ENCODE results near the gene SPRED3.
A peak's percentile ranks its signal among the peaks of the same experiment; 100 is the strongest.
"Not testable (repeated sequence)": the region's sequence is repeated elsewhere in the genome, so short reads cannot be mapped to it uniquely, and the experiment has no call there.

SPRED3 gene

DNA sequence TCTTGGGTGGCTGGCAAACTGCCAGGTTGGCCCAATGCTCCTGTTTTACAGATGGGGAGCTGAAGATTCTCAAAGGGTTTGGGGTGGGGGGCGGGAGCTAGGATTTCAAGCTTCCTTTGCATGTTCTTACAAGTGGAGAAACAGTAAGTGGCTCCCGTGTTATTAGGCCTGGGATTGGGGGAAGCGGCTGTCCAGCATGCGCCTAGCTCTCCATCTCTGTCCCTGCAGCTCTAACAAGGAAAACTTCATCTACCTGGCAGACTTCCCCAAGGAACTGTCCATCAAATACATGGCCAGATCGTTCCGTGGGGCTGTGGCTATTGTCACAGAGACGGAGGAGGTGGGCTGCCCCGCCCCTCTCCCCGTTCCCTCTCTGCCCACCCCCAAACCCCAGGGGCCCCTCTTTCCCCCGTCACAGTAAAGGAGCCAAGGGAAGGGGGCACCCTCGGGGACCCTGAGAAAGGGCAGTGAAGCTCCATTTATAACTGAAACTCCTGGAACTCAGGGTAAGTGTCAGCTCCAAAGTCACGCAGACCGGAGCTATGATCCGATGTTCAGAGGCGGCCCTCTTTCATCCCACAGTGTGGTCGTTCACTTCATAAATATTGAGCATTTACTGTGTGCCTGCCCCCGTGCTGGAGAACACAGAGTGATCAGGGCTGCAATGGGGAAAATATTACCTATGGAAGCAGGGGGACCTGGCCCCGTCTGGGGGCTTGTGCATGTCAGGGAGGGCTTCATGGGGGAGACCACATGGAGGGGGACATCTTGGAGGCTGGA, 29.1 kb upstream of the SPRED3 start:
- no peaks in the 10 kb centered on the region for H3K4me1 ChIP-seq (ENCODE audit: control insufficient read depth, insufficient read depth, low read length, poor library complexity, severe bottlenecking)
- H3K27ac ChIP-seq (ENCODE audit: low read depth, low read length, severe bottlenecking), result no peak overlapping the region
- no peak overlapping the region for H3K4me3 ChIP-seq (ENCODE audit: extremely low read depth, insufficient read depth, low read length, poor library complexity, severe bottlenecking)
- H3K9me3 ChIP-seq (ENCODE audit: control insufficient read depth, low read length), result no peaks in the 10 kb centered on the region
- H3K36me3 ChIP-seq (ENCODE audit: control insufficient read depth, insufficient read depth, low read length), result no peaks in the 10 kb centered on the region
- WGBS, 2 experiments (ENCODE audit: insufficient coverage in 2 of 2), result 67 to 77% methylated on average over 13 to 14 of the region's 18 CpGs

DNA sequence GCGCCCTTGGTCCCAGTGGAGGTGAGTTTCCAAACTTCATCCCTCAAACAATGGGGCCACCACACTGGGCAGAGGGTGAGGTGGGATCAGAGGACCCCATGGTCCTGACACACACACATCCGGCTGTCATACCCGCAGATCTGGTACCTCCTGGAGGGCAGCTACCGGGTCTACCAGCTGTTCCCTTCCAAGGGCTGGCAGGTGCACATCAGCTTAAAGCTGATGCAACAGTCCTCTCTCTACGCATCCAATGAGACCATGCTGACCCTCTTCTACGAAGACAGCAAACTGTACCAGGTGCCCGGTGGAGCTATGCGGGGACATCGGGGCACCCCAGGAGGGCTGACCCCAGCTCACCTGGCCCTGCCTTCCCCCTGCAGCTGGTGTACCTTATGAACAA, 28.1 kb upstream of the SPRED3 start:
- no peak overlapping the region for H3K27ac ChIP-seq (ENCODE audit: low read depth, low read length, severe bottlenecking)
- H3K4me1 ChIP-seq (ENCODE audit: control insufficient read depth, insufficient read depth, low read length, poor library complexity, severe bottlenecking), result no peaks in the 10 kb centered on the region
- H3K9me3 ChIP-seq (ENCODE audit: control insufficient read depth, low read length), result no peaks in the 10 kb centered on the region
- 86 to 92% methylated on average over 9 of the region's 9 CpGs for WGBS, 2 experiments (ENCODE audit: insufficient coverage in 2 of 2)
- no peaks in the 10 kb centered on the region for H3K36me3 ChIP-seq (ENCODE audit: control insufficient read depth, insufficient read depth, low read length)
- H3K4me3 ChIP-seq (ENCODE audit: extremely low read depth, insufficient read depth, low read length, poor library complexity, severe bottlenecking), result no peak overlapping the region

DNA sequence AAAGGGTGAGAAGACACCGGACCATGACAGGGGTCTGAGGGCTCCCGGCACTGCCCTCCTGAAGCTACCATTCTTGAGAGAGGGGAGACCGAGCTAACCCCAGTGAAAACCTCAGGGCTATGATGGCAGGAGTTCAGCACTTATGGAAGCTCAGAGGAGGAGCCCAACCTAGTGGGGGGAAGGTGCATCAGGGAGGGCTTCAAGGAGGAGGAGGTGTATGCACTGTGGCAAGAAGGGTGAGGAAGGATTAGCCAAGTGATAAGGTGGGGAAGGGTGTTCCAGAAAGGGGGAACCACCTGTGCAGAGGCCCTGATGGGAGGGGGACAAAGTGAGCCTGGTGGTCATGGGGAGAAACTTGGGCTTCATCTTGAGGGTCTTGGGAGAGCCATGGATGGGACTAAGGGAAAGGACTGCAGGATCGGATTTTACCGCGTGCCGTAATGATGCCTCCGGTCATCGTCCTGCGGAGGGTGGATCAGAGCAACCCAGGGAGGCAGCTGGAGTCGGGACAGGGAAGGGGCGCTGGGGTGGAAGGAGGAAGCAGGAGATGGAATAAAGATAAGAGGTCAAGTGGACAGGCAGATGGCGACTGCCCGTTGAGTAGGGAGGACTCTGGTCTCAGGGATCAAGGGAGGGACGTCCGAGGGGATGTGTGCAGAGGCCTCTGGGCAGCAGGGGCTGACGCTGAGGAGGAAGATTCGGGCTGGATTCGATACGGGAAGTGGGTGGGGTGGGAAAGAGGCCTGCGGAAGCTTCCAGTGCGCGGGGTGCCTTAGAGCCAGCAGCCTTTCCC, 27.5 kb upstream of the SPRED3 start:
- WGBS, 2 experiments (ENCODE audit: insufficient coverage in 2 of 2), result 31 to 33% methylated on average over 23 of the region's 23 CpGs
- Histone ChIP-seq H3K4me3 (ENCODE audit: extremely low read depth, insufficient read depth, low read length, poor library complexity, severe bottlenecking) (peak overlapping the region; percentile 63), H3K4me1 (ENCODE audit: control insufficient read depth, insufficient read depth, low read length, poor library complexity, severe bottlenecking) (no peaks in the 10 kb centered on the region), H3K27ac (ENCODE audit: low read depth, low read length, severe bottlenecking) (no peak overlapping the region), H3K36me3 (ENCODE audit: control insufficient read depth, insufficient read depth, low read length) (no peaks in the 10 kb centered on the region), H3K9me3 (ENCODE audit: control insufficient read depth, low read length) (no peaks in the 10 kb centered on the region)

DNA sequence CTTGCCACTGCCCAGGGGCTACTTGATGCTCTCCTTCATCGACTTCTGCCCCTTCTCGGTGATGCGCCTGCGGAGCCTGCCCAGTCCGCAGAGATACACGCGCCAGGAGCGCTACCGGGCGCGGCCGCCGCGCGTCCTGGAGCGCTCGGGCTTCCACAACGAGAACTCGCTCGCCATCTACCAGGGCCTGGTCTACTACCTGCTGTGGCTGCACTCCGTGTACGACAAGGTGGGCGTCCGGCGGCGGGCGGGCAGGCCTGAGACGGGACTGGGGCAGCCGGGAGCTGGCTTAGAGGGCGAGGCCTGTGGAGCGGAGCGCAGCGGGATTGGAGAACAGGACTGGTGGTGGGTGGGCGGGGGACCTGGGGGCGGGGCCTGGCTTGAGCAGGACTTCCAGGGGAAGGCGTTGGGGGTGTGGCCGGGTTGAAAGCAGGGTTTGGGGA, 26.8 kb upstream of the SPRED3 start:
- H3K4me1 ChIP-seq (ENCODE audit: control insufficient read depth, insufficient read depth, low read length, poor library complexity, severe bottlenecking), result no peaks in the 10 kb centered on the region
- H3K27ac ChIP-seq (ENCODE audit: low read depth, low read length, severe bottlenecking), result no peak overlapping the region
- no peaks in the 10 kb centered on the region for H3K9me3 ChIP-seq (ENCODE audit: control insufficient read depth, low read length)
- 0% methylated on average over 20 to 33 of the region's 37 CpGs for WGBS, 2 experiments (ENCODE audit: insufficient coverage in 2 of 2)
- H3K4me3 ChIP-seq (ENCODE audit: extremely low read depth, insufficient read depth, low read length, poor library complexity, severe bottlenecking), result peak overlapping the region; percentile 63
- no peaks in the 10 kb centered on the region for H3K36me3 ChIP-seq (ENCODE audit: control insufficient read depth, insufficient read depth, low read length)

DNA sequence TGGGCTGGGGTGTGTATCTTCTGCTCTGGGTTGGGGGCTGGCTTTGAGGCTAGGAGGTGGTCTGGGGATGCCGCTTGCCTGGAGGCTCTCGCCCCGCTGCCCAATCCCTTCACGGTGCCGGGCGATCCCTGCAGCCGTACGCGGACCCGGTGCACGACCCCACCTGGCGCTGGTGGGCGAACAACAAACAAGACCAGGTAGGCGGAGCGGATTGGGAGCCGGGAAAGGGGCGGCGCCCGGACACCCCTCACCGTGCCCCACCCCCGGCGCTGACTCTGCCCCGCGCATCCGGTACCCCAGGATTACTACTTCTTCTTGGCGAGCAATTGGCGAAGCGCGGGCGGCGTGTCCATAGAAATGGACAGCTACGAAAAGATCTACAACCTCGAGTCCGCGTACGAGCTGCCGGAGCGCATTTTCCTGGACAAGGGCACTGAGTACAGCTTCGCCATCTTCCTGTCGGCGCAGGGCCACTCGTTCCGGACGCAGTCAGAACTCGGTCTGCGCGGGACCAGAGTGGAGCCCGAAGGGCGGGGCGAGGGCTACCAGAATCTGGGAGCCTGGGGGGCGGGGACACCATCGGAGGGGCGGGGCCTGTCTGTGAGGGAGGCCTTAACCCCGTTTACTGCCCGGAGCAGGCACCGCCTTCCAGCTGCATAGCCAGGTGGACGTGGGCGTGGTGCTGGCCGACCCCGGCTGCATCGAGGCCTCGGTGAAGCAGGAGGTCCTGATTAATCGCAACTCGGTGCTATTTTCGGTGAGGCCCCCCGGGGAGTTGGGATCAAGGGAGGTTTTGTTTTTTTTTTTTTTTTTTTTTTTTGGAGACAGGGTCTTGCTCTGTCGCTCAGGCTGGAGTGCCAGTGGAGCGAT, 26.2 kb upstream of the SPRED3 start:
- peak overlapping the region; percentile 63 for H3K4me3 ChIP-seq (ENCODE audit: extremely low read depth, insufficient read depth, low read length, poor library complexity, severe bottlenecking)
- WGBS, 2 experiments (ENCODE audit: insufficient coverage in 2 of 2), result 2 to 3% methylated on average over 50 to 52 of the region's 68 CpGs
- H3K9me3 ChIP-seq (ENCODE audit: control insufficient read depth, low read length), result no peaks in the 10 kb centered on the region
- no peaks in the 10 kb centered on the region for H3K36me3 ChIP-seq (ENCODE audit: control insufficient read depth, insufficient read depth, low read length)
- H3K27ac ChIP-seq (ENCODE audit: low read depth, low read length, severe bottlenecking), result no peak overlapping the region
- H3K4me1 ChIP-seq (ENCODE audit: control insufficient read depth, insufficient read depth, low read length, poor library complexity, severe bottlenecking), result no peaks in the 10 kb centered on the region

DNA sequence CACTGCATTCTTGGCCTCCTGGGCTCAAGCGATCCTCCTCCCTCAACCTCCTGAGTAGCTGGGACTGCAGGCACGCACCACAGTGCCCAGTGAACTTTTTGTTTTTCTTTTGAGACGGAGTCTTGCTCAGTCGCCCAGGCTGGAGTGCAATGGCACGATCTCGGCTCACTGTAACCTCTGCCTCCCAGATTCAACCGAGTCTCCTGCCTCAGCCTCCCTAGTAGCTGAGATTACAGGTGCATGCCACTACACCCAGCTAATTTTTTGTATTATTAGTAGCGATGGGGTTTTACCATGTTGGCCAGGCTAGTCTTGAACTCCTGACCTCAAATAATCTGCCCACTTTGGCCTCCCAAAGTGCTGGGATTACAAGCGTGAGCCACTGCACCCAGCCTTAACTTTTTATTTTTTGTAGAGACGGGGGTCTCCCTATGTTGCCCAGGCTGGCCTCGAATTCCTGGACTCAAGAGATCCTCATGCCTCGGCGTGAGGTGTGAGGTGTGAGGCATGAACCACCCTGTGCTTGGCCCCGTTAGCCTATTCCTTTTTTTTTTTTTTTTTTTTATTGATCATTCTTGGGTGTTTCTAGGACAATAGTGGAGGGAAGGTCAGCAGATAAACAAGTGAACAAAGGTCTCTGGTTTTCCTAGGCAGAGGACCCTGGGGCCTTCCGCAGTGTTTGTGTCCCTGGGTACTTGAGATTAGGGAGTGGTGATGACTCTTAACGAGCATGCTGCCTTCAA, 25.4 kb upstream of the SPRED3 start:
- not testable (repeated sequence) for H3K27ac ChIP-seq (ENCODE audit: low read depth, low read length, severe bottlenecking); H3K9me3 ChIP-seq (ENCODE audit: control insufficient read depth, low read length); H3K36me3 ChIP-seq (ENCODE audit: control insufficient read depth, insufficient read depth, low read length); H3K4me1 ChIP-seq (ENCODE audit: control insufficient read depth, insufficient read depth, low read length, poor library complexity, severe bottlenecking)
- 81 to 87% methylated on average over 6 to 9 of the region's 16 CpGs for WGBS, 2 experiments (ENCODE audit: insufficient coverage in 2 of 2)
- peak overlapping the region; percentile 63 for H3K4me3 ChIP-seq (ENCODE audit: extremely low read depth, insufficient read depth, low read length, poor library complexity, severe bottlenecking)

DNA sequence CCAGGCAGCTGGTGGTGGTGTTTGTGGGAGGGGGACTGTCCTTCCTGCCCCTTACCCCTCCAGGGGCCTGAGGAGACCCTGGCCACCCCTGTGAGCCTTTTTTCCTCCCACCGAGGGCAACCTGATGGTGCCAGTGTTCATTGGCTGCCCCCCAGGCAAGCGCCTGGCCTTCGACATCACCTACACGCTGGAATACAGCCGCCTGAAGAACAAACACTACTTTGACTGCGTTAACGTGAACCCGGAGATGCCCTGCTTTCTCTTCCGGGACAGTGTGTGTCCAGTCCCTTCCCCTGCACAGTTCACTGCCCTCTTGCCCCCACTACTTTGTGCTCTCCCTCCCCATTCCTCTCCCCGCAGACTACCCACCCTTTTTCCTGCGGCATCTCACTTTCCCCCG, 21.5 kb upstream of the SPRED3 start:
- H3K9me3 ChIP-seq (ENCODE audit: control insufficient read depth, low read length), result no peaks in the 10 kb centered on the region
- H3K4me3 ChIP-seq (ENCODE audit: extremely low read depth, insufficient read depth, low read length, poor library complexity, severe bottlenecking), result no peak overlapping the region
- no peaks in the 10 kb centered on the region for H3K4me1 ChIP-seq (ENCODE audit: control insufficient read depth, insufficient read depth, low read length, poor library complexity, severe bottlenecking)
- WGBS, 2 experiments (ENCODE audit: insufficient coverage in 2 of 2), result 89 to 90% methylated on average over 10 to 12 of the region's 12 CpGs
- H3K27ac ChIP-seq (ENCODE audit: low read depth, low read length, severe bottlenecking), result no peak overlapping the region
- no peaks in the 10 kb centered on the region for H3K36me3 ChIP-seq (ENCODE audit: control insufficient read depth, insufficient read depth, low read length)

DNA sequence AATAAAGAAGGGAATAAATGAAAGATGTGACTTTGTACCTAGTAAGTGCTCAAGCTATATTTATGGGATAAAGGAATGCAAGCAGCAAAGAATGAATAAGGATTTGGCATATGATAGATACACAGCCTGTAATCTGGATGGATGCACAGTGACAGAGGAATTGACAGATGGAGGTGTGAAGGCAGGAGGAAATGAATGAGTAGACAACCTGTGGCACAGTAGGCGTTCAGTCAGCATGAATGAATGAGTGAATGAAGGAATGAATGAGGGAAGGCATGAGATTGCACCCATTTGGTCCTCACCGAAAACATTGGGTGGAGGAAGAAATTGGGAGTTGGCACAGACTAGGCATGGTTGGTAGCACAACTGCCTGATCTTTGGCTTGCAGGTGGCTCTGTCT, 18.9 kb upstream of the SPRED3 start:
- Histone ChIP-seq H3K9me3 (ENCODE audit: control insufficient read depth, low read length) (no peaks in the 10 kb centered on the region), H3K27ac (ENCODE audit: low read depth, low read length, severe bottlenecking) (no peak overlapping the region), H3K36me3 (ENCODE audit: control insufficient read depth, insufficient read depth, low read length) (no peaks in the 10 kb centered on the region), H3K4me1 (ENCODE audit: control insufficient read depth, insufficient read depth, low read length, poor library complexity, severe bottlenecking) (no peaks in the 10 kb centered on the region), H3K4me3 (ENCODE audit: extremely low read depth, insufficient read depth, low read length, poor library complexity, severe bottlenecking) (no peak overlapping the region)
- 93 to 96% methylated on average over 2 of the region's 2 CpGs for WGBS, 2 experiments (ENCODE audit: insufficient coverage in 2 of 2)

DNA sequence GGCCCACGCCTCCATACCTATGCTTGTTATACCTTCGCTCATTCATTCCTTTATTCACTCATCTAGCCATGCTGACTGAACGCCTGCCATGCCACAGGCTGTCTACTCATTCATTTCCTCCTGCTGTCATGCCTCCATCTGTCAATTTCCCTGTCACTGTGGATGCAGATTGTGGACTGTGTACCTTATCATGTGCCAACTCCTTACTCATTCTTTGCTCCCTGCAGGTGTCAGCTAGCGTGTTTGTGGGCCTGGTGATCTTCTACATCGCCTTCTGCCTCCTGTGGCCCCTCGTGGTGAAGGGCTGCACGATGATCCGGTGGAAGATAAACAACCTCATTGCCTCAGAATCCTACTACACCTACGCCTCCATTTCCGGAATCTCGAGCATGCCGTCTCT, 18.2 kb upstream of the SPRED3 start:
- WGBS, 2 experiments (ENCODE audit: insufficient coverage in 2 of 2), result 79 to 85% methylated on average over 11 to 12 of the region's 12 CpGs
- no peaks in the 10 kb centered on the region for H3K36me3 ChIP-seq (ENCODE audit: control insufficient read depth, insufficient read depth, low read length)
- no peaks in the 10 kb centered on the region for H3K9me3 ChIP-seq (ENCODE audit: control insufficient read depth, low read length)
- no peak overlapping the region for H3K27ac ChIP-seq (ENCODE audit: low read depth, low read length, severe bottlenecking)
- no peaks in the 10 kb centered on the region for H3K4me1 ChIP-seq (ENCODE audit: control insufficient read depth, insufficient read depth, low read length, poor library complexity, severe bottlenecking)
- no peak overlapping the region for H3K4me3 ChIP-seq (ENCODE audit: extremely low read depth, insufficient read depth, low read length, poor library complexity, severe bottlenecking)

DNA sequence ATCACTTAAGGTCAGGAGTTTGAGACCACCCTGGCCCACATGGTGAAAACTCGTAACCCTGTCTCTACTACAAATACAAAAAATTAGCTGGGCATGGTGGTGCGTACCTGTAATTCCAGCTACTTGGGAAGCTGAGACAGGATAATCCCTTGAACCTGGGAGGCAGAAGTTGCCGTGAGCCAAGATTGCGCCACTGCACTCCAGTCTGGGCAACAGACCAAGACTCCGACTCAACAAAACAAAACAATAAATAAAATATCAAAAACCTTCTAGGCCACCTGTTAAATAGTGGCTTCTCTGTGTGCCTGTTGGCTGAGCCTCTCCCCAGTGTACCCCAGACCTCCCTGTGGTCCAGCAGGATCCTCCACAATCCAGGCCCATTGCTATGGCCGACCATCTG, 17.4 kb upstream of the SPRED3 start:
- peaks cover 2% of the 10 kb centered on the region for H3K4me1 ChIP-seq (ENCODE audit: control insufficient read depth, insufficient read depth, low read length, poor library complexity, severe bottlenecking)
- no peak overlapping the region for H3K27ac ChIP-seq (ENCODE audit: low read depth, low read length, severe bottlenecking)

More for the DNA sequence above, 17.4 kb upstream of the SPRED3 start:
- H3K4me3 ChIP-seq (ENCODE audit: extremely low read depth, insufficient read depth, low read length, poor library complexity, severe bottlenecking), result no peak overlapping the region
- H3K9me3 ChIP-seq (ENCODE audit: control insufficient read depth, low read length), result no peaks in the 10 kb centered on the region
- WGBS, 2 experiments (ENCODE audit: insufficient coverage in 2 of 2), result 88 to 97% methylated on average over 5 of the region's 6 CpGs
- peaks cover 3% of the 10 kb centered on the region for H3K36me3 ChIP-seq (ENCODE audit: control insufficient read depth, insufficient read depth, low read length)
